A549 treated with CpdA at 1 μM for 4 hours (cell line): Measurements from ENCODE around the gene HBG2. TPM values are rescaled to one million over a fixed set of nuclear protein-coding genes. Genes with fewer than 3 reads are reported as not detected.

Source experiments
- total RNA-seq: library from RNA; stranded (reverse); fragments of 200-300 nt; extraction: Qiagen RNA extraction; gene quantifications from 5 replicates; pipeline ENCODE4 v1.2.3, GENCODE V29; 2022; ENCODE audit warnings: low read depth

The HBG2 gene
- not detected in 5 replicates for total RNA-seq

GRCh38 chr11:5254646-5255413, at the start of gene HBG2:
Gene HBG2 (minus strand): TSS chr11:5254781. CDS start chr11:5254728, 53 bp downstream.

GRCh38 chr11:5301846-5302245, 47.3 kb upstream of the HBG2 start, which contains the start of gene OR51B4:
Gene OR51B4 (minus strand): TSS chr11:5301946. CDS start chr11:5301946, 0 bp downstream.

GRCh38 chr11:5269715-5270147, 15.2 kb upstream of the HBG2 start, which contains the start of gene HBE1:
Gene HBE1 (minus strand): TSS chr11:5269945. CDS start chr11:5269890, 55 bp downstream.

GRCh38 chr11:5249807-5250396, 4.7 kb downstream of the HBG2 start, which contains the start of gene HBG1:
Gene HBG1 (minus strand): TSS chr11:5249857. CDS start chr11:5249804, 53 bp downstream.

GRCh38 chr11:5234381-5234834, 20.2 kb downstream of the HBG2 start, which contains the start of gene HBD:
Gene HBD (minus strand): TSS chr11:5234483. CDS start chr11:5234433, 50 bp downstream.

GRCh38 chr11:5226732-5227310, 27.8 kb downstream of the HBG2 start, which contains the start of gene HBB:
Gene HBB (minus strand): TSS chr11:5227071. CDS start chr11:5227021, 50 bp downstream.

Other genes with a start within 250 kb of the HBG2 start
- gene OR52J3, start 208.3 kb downstream of the HBG2 start, total RNA-seq, result not detected in 5 replicates
- not detected in 5 replicates for gene OR52E2, start 195.2 kb downstream of the HBG2 start, total RNA-seq
- not detected in 5 replicates for gene OR52E1, start 185.2 kb downstream of the HBG2 start, total RNA-seq
- not detected in 5 replicates for gene OR52A5, start 116.4 kb downstream of the HBG2 start, total RNA-seq
- gene OR52A1, start 100.0 kb downstream of the HBG2 start, total RNA-seq, result not detected in 5 replicates
- not detected in 5 replicates for gene OR51V1, start 54.1 kb downstream of the HBG2 start, total RNA-seq
- not detected in 5 replicates for gene HBB, start 27.7 kb downstream of the HBG2 start, total RNA-seq
- gene HBD, start 20.3 kb downstream of the HBG2 start, total RNA-seq, result not detected in 5 replicates
- gene HBG1, start 4.9 kb downstream of the HBG2 start, total RNA-seq, result not detected in 5 replicates
- gene HBE1, start 15.2 kb upstream of the HBG2 start, total RNA-seq, result 0.09 to 0.78 TPM (median 0.23 TPM) in 4 of 5 replicates, not detected in the other
- gene OR51B4, start 47.2 kb upstream of the HBG2 start, total RNA-seq, result not detected in 5 replicates
- gene OR51B2, start 69.5 kb upstream of the HBG2 start, total RNA-seq, result not detected in 5 replicates
- gene OR51B5, start 88.7 kb upstream of the HBG2 start, total RNA-seq, result 0.03 TPM in 1 of 5 replicates, not detected in the others
- not detected in 5 replicates for gene OR51B6, start 96.7 kb upstream of the HBG2 start, total RNA-seq
- not detected in 5 replicates for gene OR51M1, start 129.0 kb upstream of the HBG2 start, total RNA-seq
- not detected in 5 replicates for gene OR51Q1, start 167.3 kb upstream of the HBG2 start, total RNA-seq
- not detected in 5 replicates for gene OR51I1, start 186.7 kb upstream of the HBG2 start, total RNA-seq
- gene OR51I2, start 194.5 kb upstream of the HBG2 start, total RNA-seq, result not detected in 5 replicates
- gene OR52D1, start 233.9 kb upstream of the HBG2 start, total RNA-seq, result not detected in 5 replicates